H1 (cell line): ENCODE data around the gene SEL1L.

Experiments used
- CREB1 ChIP-seq: IDR thresholded peaks from 2 replicates; pipeline ENCODE4 v1.6.1; 2012; ENCODE audit warnings: inconsistent platforms
- CTCF ChIP-seq, 3 experiments: IDR thresholded peaks; 1 replicate in 2 of 3; 2 replicates in 1 of 3; pipeline versions ENCODE4 v1.5.1 to v1.6.1; 2011; ENCODE audit warnings: low read length in 3 of 3, mild to moderate bottlenecking in 3 of 3, inconsistent platforms in 2 of 3, low read depth in 1 of 3, moderate library complexity in 1 of 3; ENCODE audit not compliant: insufficient read depth in 1 of 3; ENCODE audit errors: control extremely low read depth in 1 of 3
- EP300 ChIP-seq, 2 experiments: IDR thresholded peaks; 1 replicate in 1 of 2; 2 replicates in 1 of 2; pipeline ENCODE4 v1.6.1; 2011 to 2012; ENCODE audit warnings: low read depth in 2 of 2, low read length in 2 of 2, mild to moderate bottlenecking in 2 of 2, borderline replicate concordance in 1 of 2, inconsistent platforms in 1 of 2, moderate library complexity in 1 of 2
- GABPA ChIP-seq: IDR thresholded peaks from 2 replicates; pipeline ENCODE4 v1.6.1; 2011; ENCODE audit warnings: mild to moderate bottlenecking, low read length, moderate library complexity, borderline replicate concordance; ENCODE audit not compliant: insufficient read depth
- KDM5A ChIP-seq: fragments of 200-600 bp; IDR thresholded peaks from 2 replicates; pipeline ENCODE4 v1.7.1; 2012; ENCODE audit warnings: mild to moderate bottlenecking, low read length, inconsistent platforms, mixed read lengths
- POLR2A ChIP-seq, 2 experiments: IDR thresholded peaks; 1 replicate in 1 of 2; 2 replicates in 1 of 2; pipeline ENCODE4 v1.6.1; 2011; ENCODE audit warnings: low read depth in 2 of 2, low read length in 2 of 2, mild to moderate bottlenecking in 2 of 2; ENCODE audit errors: control extremely low read depth in 1 of 2
- SIX5 ChIP-seq: IDR thresholded peaks from 2 replicates; pipeline ENCODE4 v1.6.1; 2011; ENCODE audit warnings: mild to moderate bottlenecking, low read depth, low read length
- TAF1 ChIP-seq: IDR thresholded peaks from 2 replicates; pipeline ENCODE4 v1.6.1; 2011; ENCODE audit warnings: mild to moderate bottlenecking, low read depth, low read length
- USF2 ChIP-seq: IDR thresholded peaks from 2 replicates; pipeline ENCODE4 v1.6.1; 2011; ENCODE audit warnings: low read length, improper control_type of control experiment
- YY1 ChIP-seq: IDR thresholded peaks from 2 replicates; pipeline ENCODE4 v1.6.1; 2011; ENCODE audit warnings: low read depth, mild to moderate bottlenecking, low read length
- ZNF274 ChIP-seq: IDR thresholded peaks from 2 replicates; pipeline ENCODE4 v1.7.0; 2012; ENCODE audit warnings: low read length, borderline replicate concordance; ENCODE audit errors: extremely low read depth

GRCh38 chr14:81435048-81435390, 98.6 kb downstream of the SEL1L start:
- TF ChIP-seq CREB1 (no peak), POLR2A (IDR thresholded peaks at IDR 0.05; ENCODE audit: control extremely low read depth in 1 of 2, low read depth in 2 of 2, low read length in 2 of 2) (no peak), ZNF274 (no peak), USF2 (no peak), CTCF (IDR thresholded peaks at IDR 0.05; ENCODE audit: control extremely low read depth in 1 of 3, insufficient read depth in 1 of 3, low read depth in 1 of 3, low read length in 3 of 3) (no peak), SIX5 (no peak), KDM5A (no peak), TAF1 (no peak), GABPA (no peak), EP300 (IDR thresholded peaks at IDR 0.05; ENCODE audit: borderline replicate concordance in 1 of 2, low read depth in 2 of 2, low read length in 2 of 2) (no peak), YY1 (no peak)
